Measurements from ENCODE around the gene TMEM190.

TMEM190 gene

DNA sequence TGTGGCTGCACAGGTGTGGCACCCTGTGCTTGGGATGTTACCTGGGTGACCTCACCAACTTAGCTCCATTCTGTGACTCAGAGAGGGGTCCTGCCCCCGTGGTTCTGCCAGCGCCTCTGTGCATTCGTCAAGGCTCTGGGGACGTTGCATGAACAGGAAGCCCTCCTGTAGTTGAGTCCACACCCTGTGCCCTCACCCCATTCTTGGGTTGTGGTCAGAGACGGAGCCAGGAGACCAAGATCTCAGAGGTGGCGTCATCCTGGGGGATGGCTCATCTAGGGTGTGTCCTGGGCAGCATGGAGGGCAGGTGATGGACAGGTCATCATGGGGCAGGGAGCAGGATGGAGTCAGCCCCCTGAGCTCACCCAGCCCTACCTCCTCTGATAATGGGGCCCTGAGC is 24.6 kb upstream of the TMEM190 start:
- DNase-seq (ENCODE audit: low spot score): no peak

DNA sequence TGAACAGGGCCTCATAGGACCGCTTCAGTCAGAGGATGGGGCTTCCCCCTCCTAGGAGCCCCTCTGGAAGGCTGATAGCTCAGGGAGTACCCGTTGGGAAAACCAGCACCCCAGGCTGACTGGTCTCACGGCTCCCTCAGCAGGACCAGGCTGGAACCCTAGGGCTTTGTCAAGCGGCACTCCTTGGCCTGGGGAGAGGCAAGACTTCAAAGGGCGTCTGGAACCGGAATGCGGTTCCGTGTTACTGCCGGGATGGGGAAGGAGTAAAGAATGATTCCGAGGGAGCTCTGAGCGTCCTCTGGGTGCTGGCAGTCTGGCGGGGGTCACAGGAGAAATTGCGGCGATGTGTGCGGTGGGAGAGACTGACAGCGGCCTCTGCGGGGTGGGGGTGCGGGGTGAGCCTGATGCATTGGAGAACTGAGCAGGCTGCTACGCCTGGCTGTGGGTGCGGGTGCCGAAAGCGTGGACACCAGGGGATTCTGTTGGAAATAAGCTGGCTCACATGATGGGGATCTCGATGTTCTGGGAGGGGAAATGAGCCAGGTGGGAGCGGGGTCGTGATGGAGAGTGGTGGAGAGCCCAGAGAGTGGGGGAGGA is 24.0 kb upstream of the TMEM190 start:
- no peak for DNase-seq (ENCODE audit: low spot score)

DNA sequence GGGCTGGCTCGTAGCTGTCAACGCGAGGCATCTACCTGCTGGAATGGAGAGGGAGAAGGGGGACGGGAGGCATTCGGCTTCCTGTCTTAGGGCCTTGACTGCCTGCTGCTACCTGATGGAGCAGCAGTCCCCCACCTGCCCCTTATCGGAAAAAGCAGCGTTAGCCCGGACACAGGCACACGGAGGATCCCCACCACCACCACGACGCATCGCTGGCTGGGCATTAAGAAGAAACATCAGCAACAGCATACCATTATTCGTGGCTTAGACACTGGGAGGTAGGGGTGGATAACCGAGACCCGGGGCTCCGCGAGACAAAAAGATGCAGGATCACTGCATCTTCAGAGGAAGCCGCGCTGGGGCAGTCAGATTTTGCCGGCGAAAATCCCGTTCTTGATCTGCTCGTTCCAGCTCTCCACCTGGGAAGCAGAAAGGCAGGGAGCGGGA is 23.2 kb upstream of the TMEM190 start:
- DNase-seq (ENCODE audit: low spot score): no peak

DNA sequence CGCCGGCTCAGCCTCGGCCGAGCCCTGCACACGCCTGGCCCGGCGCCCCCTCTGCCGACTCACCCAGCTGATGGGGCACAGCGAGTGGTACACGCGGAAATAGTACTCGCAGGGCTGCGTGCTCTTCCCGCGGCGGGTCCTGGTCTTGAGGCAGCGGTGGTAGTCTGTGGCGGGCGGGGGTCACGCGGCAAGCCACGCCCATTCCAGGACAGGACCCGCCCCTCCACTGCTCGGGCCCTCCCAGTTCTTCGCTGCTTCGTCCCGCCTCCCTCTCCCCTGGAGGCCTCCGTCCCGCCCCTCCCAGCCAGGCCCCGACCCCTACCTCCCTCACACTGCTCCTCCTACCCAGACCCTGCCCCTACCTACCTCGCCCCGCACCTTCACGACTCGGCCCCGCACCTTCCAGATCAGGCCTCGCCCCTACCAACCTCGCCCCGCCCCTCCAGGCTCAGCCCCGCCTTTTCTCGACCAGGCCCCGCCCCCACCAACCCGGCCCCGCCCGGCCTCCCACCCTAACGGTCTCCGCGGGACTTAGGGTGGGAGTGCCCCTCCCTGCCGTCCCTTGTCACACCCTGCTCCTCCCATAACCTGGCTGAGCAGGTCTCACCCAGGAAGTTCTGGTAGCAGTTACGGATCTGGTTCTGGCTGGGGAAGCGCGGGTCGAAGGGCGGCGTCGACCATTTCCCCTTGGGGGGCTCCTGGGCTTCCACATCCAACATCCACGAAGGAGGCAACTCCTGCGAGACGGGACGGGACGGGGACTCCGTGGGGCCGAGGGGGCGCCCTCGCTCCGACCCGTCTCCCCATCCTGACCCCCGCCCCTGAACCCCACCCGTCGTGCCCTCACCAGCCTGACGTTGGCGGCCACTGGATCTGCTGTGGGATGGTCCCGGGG is 22.6 kb upstream of the TMEM190 start:
- peak; percentile 74 for DNase-seq (ENCODE audit: low spot score)

- no peak for DNase-seq (ENCODE audit: low spot score)
Measured at GRCh38 chr19:55354698-55355212, 21.9 kb upstream of the TMEM190 start, which contains the start of gene COX6B2. Gene COX6B2, minus strand, starts transcription at chr19:55354719. Its CDS starts 198 bp downstream, at chr19:55354521.

DNA sequence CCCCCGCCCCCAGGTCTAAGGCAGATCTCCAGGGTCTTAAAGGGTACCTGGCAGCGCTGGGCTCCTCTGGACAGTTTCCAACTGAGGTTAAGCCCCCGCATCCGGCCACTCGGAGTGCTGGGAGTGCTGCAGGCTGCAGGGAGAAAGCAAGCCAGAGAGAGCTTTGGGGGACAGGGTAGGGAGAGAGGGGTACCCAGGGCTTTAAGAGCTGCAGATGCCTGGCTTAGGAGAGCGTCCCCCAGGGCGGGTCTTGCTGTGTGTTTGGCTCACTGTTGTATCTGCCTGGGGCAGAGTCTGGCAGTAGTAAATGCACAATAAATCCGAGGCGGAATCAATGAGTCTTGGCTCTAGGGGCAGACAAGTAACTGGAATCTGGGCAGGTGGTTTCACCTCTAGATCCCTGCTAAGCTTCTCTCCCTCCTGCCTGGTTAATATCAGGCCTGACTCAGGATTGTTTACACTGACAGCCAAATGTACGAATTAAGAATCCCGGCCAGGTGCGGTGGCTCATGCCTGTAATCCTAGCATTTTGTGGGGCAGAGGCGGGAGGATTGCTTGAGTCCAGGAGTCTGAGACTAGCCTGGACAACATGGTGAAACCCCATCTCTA is 21.3 kb upstream of the TMEM190 start:
- no peak for DNase-seq (ENCODE audit: low spot score)

DNA sequence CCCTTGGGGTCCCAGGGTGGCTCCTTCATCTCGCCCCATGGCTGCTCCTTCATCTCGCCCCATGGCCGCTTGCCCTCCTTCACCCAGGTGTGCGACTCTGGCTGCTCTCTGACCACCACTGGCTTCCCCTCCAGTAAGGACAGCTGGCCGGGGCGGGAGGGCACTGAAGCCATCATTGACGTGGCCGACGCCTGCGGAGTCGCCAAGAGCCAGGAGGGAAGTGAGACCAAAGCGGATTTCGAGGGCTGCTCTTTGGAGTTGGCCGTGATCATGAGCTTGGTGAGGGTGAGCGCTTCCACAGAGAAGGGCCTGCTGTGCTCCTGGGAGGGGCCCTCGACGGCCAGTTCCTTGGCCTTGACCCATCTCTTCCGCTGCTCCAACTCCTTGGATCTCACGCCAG is 18.1 kb upstream of the TMEM190 start:
- no peak for DNase-seq (ENCODE audit: low spot score)

DNA sequence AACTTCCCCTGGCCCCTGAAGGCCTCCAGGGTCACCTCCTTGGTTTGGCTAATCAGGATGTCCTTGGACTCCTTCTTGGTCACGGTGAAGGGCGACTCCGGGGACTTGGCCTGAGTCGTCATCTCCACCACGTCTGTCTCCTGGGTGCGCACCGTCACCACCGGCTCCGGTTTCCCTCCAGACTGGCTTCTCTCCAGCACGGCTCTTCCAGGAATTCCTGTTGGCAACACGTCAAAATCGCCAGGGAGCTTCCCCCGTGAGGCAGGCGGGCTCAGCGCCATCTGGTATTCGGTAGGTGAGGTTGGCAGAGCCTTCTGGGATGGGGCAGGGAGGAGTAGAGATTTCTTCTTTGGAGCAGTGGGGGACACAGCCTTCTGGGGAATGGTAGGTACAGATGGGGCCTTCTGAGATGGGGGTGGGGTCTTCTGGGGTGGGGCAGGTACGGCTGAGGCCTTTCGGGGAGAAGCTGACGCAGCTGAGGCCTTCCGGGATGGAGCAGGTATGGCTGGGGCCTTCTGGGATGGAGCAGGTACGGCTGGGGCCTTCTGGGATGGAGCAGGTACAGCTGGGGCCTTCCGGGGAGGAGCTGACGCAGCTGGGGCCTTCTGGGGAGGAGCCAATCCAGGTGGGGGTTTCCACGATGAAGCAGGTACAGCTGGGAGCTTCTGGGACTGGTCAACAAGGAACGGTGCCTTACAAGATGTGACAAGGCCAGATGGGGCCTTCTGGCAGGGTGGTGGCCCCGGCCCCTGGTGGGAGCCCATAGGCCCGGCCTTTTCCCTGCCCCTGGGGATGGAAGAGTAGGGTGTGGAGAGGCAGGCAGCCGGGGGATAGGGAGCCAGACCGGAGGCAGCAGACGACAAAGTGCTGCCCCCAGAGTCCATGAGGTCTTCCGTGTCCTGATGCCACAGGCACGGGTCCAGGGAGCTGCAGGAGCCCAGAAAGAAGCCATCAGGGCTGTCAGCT is 17.4 kb upstream of the TMEM190 start:
- DNase-seq (ENCODE audit: low spot score): no peak

GRCh38 chr19:55360902-55361301 is 15.7 kb upstream of the TMEM190 start:
- DNase-seq (ENCODE audit: low spot score): no peak

DNA sequence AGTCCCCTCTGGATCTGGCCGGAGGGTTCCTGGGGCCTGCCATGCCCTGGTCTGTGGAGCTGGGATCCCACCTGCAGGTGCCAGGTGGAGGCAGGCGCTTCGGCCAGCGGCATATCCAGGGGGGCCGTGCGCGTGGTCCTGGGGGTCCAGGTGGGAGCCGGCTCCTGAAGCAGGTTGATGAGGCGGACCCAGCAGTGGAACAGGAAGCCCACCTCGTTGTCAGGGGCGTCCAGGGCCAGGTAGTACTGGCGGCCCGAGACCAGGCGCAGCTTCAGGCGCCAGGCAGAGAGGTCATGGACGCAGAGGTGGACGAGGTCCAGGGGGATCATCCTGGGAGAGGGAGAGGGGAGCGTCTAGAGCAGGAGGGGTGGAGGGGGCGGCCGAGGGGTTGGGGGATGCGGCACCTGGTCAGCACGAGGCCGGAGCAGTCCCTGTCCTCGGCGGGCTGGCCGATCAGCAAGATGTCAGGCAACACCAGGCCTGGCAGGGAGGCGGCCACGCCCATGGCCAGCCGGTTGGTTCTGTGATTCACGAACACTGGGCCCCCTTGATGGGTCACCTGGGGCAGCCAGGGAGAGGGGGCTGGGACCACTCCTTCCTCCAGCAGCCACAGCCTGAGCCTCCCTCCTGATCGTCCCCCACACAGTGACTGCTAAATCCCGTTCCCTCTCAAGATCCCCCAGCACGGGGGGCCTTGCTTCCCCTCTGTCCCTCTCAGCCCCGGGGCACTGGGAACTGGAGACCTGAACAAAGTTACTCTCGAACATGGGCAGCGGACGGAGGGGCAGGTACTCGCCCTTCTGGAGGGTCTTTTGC is 14.2 kb upstream of the TMEM190 start:
- no peak for DNase-seq (ENCODE audit: low spot score)

DNA sequence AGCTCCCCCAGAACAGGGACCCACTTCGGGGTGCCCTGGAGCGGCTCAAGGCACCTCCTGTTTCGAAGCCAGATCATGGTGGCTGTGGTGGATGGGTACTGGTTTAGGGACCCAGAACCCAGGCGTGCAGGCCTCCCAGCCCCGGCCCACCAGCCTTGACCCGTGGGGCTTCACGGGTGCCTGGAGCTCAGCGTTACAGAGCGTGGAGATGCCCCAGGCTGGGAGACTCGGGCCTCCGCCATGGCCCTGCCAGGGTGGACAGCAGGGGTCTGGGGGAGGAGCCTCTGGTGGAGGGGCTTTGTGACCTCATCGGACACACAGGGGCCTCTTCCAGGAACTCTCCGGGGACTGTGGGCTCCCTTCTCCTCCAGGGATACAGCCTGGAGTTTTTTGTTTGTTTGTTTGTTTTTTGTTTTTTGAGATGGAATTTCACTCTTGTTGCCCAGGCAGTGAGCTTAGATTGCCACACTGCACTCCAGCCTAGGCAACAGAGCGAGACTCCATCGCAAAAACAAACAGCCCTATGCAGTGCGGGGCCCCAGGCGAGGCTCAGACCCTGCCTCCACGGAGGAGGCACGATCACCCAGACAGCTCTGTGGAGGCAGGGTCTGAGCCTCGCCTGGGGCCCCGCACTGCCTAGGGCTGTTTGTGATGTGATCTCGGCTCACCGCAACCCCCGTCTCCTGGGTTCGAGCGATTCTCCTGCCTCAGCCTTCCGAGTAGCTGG is 13.5 kb upstream of the TMEM190 start, which contains the start of gene GARIN5B:
GARIN5B (minus strand) TSS at position 271 of the 727 bp plus-strand sequence; CDS start at position 77, 194 bp downstream.
- DNase-seq (ENCODE audit: low spot score): no peak

DNA sequence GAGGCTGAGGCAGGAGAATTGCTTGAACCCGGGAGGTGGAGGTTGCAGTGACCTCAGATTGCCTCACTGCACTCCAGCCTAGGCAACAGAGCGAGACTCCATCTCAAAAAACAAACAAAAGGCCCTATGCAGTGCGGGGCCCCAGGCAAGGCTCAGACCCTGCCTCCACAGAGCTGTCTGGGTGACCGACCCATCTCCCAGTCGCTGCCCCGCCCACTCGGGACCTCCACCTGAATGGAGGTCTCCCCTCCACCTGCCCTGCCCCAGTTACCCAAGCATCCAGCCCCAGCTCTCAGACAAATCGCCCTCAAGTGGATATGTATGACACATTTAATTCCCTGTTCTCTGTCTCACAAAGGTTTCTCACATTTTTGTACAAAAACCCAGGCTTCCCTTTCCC is 11.4 kb upstream of the TMEM190 start:
- no peak for DNase-seq (ENCODE audit: low spot score)

- DNase-seq (ENCODE audit: low spot score): no peak
Measured at GRCh38 chr19:55365964-55366363, 10.7 kb upstream of the TMEM190 start.

- no peak for DNase-seq (ENCODE audit: low spot score)
Measured at GRCh38 chr19:55366790-55367189, 9.8 kb upstream of the TMEM190 start.

- no peak for DNase-seq (ENCODE audit: low spot score)
Measured at GRCh38 chr19:55368106-55368505, 8.5 kb upstream of the TMEM190 start.

DNA sequence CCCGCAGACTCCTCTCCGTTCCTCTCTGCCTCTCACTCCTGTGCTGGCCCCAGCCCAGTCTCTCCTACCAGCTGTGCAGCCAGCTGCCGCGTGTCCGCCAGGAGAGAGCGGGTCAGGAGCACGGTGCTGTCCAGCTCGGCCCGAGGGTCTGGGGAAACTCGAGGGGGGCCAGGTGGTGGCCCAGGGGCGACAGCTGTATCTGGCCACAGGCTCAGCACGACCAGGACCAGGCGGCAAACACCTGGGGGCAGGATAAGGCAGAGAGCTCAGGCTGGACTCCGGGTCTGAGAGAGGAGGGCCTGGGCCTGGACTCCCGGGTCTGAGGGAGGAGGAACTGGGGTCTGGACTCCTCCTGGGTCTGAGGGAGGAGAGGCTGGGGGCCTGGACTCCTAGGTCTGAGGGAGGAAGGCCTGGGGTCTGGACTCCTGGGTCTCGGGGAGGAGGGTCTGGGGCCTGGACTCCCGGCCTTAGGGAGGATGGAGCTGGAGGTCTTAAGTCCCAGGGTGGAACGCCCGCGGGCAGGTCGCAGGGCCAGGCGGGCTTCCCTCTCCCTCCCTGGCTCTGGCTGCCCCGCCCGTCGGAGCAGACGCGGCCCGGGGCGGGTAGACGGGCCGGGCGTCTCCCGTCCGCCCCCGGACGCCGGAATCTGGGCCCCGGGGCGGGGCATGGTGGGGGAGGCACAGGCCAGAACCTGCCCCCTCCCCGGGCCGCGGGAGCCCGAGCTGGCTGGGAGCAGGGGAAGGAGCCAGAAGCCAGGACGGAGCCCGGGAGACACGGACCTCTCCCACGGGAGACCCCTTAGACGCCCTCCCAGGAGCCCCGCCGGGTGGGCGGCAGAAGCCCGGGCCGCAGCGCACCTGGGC is 7.7 kb upstream of the TMEM190 start:
- peak; percentile 88 for DNase-seq (ENCODE audit: low spot score)

GRCh38 chr19:55369653-55370304 is 6.8 kb upstream of the TMEM190 start:
- DNase-seq (ENCODE audit: low spot score): peak; percentile 99

- DNase-seq (ENCODE audit: low spot score): peak; percentile 86
Measured at GRCh38 chr19:55370305-55370988, 6.2 kb upstream of the TMEM190 start, which contains the start of gene IL11. Gene IL11, minus strand, starts transcription at chr19:55370463. Its CDS starts 153 bp downstream, at chr19:55370310.
